MM.1S (cell line): Measurements from ENCODE around the gene DLGAP3.

Experiments
- DNase-seq: peaks from one replicate; pipeline ENCODE4 v3.0.0-alpha.2; 2015
- H2AFZ ChIP-seq: fragments of 300-600 bp; sonication (generic); 2 replicates; pipeline ENCODE4 v1.6.0; 2016; ENCODE audit warnings: antibody characterized with exemption, low read length
- H3F3A ChIP-seq: fragments of 300-600 bp; sonication (generic); 2 replicates; pipeline ENCODE4 v1.6.1; 2016; ENCODE audit warnings: mild to moderate bottlenecking, antibody characterized with exemption, low read length, moderate library complexity, mixed read lengths; ENCODE audit not compliant: insufficient read depth
- H3K27ac ChIP-seq: fragments of 300-600 bp; sonication (generic); 2 replicates; pipeline ENCODE4 v1.5.1; 2016; ENCODE audit warnings: mild to moderate bottlenecking, low read length
- H3K27me3 ChIP-seq: fragments of 300-600 bp; sonication (generic); replicated peaks from 2 replicates; pipeline ENCODE4 v1.6.0; 2016; ENCODE audit warnings: low read length; ENCODE audit not compliant: insufficient read depth
- H3K36me3 ChIP-seq: fragments of 300-600 bp; sonication (generic); replicated peaks from 2 replicates; pipeline ENCODE4 v1.6.1; 2016; ENCODE audit warnings: mild to moderate bottlenecking, low read length, mixed read lengths; ENCODE audit not compliant: insufficient read depth
- H3K4me1 ChIP-seq: fragments of 300-600 bp; sonication (generic); 2 replicates; pipeline ENCODE4 v1.6.1; 2016; ENCODE audit warnings: low read length, mixed read lengths
- H3K4me2 ChIP-seq: fragments of 300-600 bp; sonication (generic); 2 replicates; pipeline ENCODE4 v1.6.0; 2016; ENCODE audit warnings: low read depth, low read length
- H3K4me3 ChIP-seq: fragments of 300-600 bp; sonication (generic); 2 replicates; pipeline ENCODE4 v1.5.1; 2016; ENCODE audit warnings: low read length, mixed read lengths
- H3K79me2 ChIP-seq: fragments of 300-600 bp; sonication (generic); 2 replicates; pipeline ENCODE4 v1.6.1; 2016; ENCODE audit warnings: mixed run types, low read length, mixed read lengths
- H3K9ac ChIP-seq: fragments of 300-600 bp; sonication (generic); 2 replicates; pipeline ENCODE4 v1.6.1; 2016; ENCODE audit warnings: low read length, mixed read lengths
- H3K9me2 ChIP-seq: fragments of 300-600 bp; sonication (generic); replicated peaks from 2 replicates; pipeline ENCODE4 v1.6.1; 2016; ENCODE audit warnings: mild to moderate bottlenecking, low read length, mixed read lengths; ENCODE audit not compliant: insufficient read depth
- H3K9me3 ChIP-seq: fragments of 300-600 bp; sonication (generic); replicated peaks from 2 replicates; pipeline ENCODE4 v1.6.1; 2016; ENCODE audit warnings: mild to moderate bottlenecking, low read length, mixed read lengths; ENCODE audit not compliant: insufficient read depth
- H4K20me1 ChIP-seq: fragments of 300-600 bp; sonication (generic); 2 replicates; pipeline ENCODE4 v1.6.1; 2016; ENCODE audit warnings: mild to moderate bottlenecking, low read length, moderate library complexity, mixed read lengths; ENCODE audit not compliant: insufficient read depth
- CTCF ChIP-seq: fragments of 300-600 bp; sonication (generic); IDR thresholded peaks from 2 replicates; pipeline ENCODE4 v1.5.1; 2016; ENCODE audit warnings: antibody characterized with exemption, low read length, mixed read lengths
- EZH2 ChIP-seq: fragments of 300-600 bp; sonication (generic); optimal IDR thresholded peaks from 2 replicates; pipeline ENCODE3; 2017; ENCODE audit warnings: low read depth, mild to moderate bottlenecking, antibody characterized with exemption, low read length, mixed read lengths
- EZH2phosphoT487 ChIP-seq: fragments of 300-600 bp; sonication (generic); IDR thresholded peaks from 2 replicates; pipeline ENCODE4 v1.6.1; 2018; ENCODE audit warnings: antibody characterized with exemption, low read length

The DLGAP3 gene

GRCh38 chr1:34905098-34905459 lies 24.4 kb downstream of the DLGAP3 start:
- Histone ChIP-seq H2AFZ (no peak overlapping the region), H3K4me3 (no peak overlapping the region), H3K27me3 (peaks cover 66% of the 10 kb centered on the region), H3K9me2 (no peaks in the 10 kb centered on the region), H3K4me2 (no peak overlapping the region), H3K9me3 (no peaks in the 10 kb centered on the region), H3K4me1 (no peaks in the 10 kb centered on the region), H3K36me3 (no peaks in the 10 kb centered on the region), H3K9ac (no peak overlapping the region), H4K20me1 (no peaks in the 10 kb centered on the region), H3F3A (no peaks in the 10 kb centered on the region), H3K79me2 (no peaks in the 10 kb centered on the region), H3K27ac (no peak overlapping the region)
- no peak for DNase-seq
- TF ChIP-seq EZH2 (no peak), CTCF (no peak), EZH2phosphoT487 (no peak)

- Histone ChIP-seq H3K27me3 (peaks cover 72% of the 10 kb centered on the region), H3K9ac (no peak overlapping the region), H3K27ac (no peak overlapping the region), H4K20me1 (no peaks in the 10 kb centered on the region), H3K9me2 (no peaks in the 10 kb centered on the region), H3K36me3 (no peaks in the 10 kb centered on the region), H3F3A (no peaks in the 10 kb centered on the region), H3K4me1 (no peaks in the 10 kb centered on the region), H2AFZ (no peak overlapping the region), H3K9me3 (no peaks in the 10 kb centered on the region), H3K4me2 (no peak overlapping the region), H3K79me2 (no peaks in the 10 kb centered on the region), H3K4me3 (no peak overlapping the region)
- TF ChIP-seq EZH2 (no peak), EZH2phosphoT487 (no peak), CTCF (no peak)
- no peak for DNase-seq
Measured at GRCh38 chr1:34904236-34905097, 25.0 kb downstream of the DLGAP3 start.

- no peaks in the 10 kb centered on the region for H3K4me1 ChIP-seq
- no peak overlapping the region for H3K4me2 ChIP-seq
- no peaks in the 10 kb centered on the region for H3K9me3 ChIP-seq
Measured at GRCh38 chr1:34901919-34902318, 27.5 kb downstream of the DLGAP3 start.

More at GRCh38 chr1:34901919-34902318, 27.5 kb downstream of the DLGAP3 start:
- Histone ChIP-seq H3K4me3 (no peak overlapping the region), H3K27ac (no peak overlapping the region), H3K9ac (no peak overlapping the region), H3K27me3 (peaks cover 78% of the 10 kb centered on the region), H3F3A (no peaks in the 10 kb centered on the region), H4K20me1 (no peaks in the 10 kb centered on the region), H3K79me2 (no peaks in the 10 kb centered on the region), H3K36me3 (no peaks in the 10 kb centered on the region), H2AFZ (no peak overlapping the region), H3K9me2 (no peaks in the 10 kb centered on the region)
- DNase-seq: no peak
- TF ChIP-seq EZH2: no peak
- TF ChIP-seq CTCF: no peak
- no peak for TF ChIP-seq EZH2phosphoT487
